SU-DHL-6 (cell line): ENCODE data around the gene APOBEC4.

Source experiments
- H2AFZ ChIP-seq: fragments of 200-600 bp; sonication (generic); 2 replicates; pipeline ENCODE4 v1.6.1; 2014; ENCODE audit warnings: low read depth, mild to moderate bottlenecking, moderate library complexity, mixed read lengths, antibody characterized with exemption, low read length; ENCODE audit not compliant: severe bottlenecking
- H3F3A ChIP-seq: fragments of 200-600 bp; shearing (Covaris generic); 2 replicates; pipeline ENCODE4 v1.6.0; 2016; ENCODE audit warnings: antibody characterized with exemption, mild to moderate bottlenecking; ENCODE audit not compliant: insufficient read depth
- H3K27ac ChIP-seq: fragments of 200-600 bp; sonication (generic); 2 replicates; pipeline ENCODE4 v1.5.1; 2016; ENCODE audit warnings: low read depth, mild to moderate bottlenecking, low read length, moderate library complexity, mixed read lengths
- H3K27me3 ChIP-seq: fragments of 200-600 bp; sonication (generic), shearing (Covaris generic); 2 replicates; pipeline ENCODE4 v1.6.0; 2014; ENCODE audit warnings: mild to moderate bottlenecking, low read length
- H3K36me3 ChIP-seq: fragments of 200-600 bp; sonication (generic); 2 replicates; pipeline ENCODE4 v1.6.1; 2014; ENCODE audit warnings: mild to moderate bottlenecking, low read length, mixed read lengths
- H3K4me2 ChIP-seq: fragments of 300-600, 200-600 bp; shearing (Covaris generic), sonication (generic); 2 replicates; pipeline ENCODE4 v1.6.0; 2014; ENCODE audit warnings: low read length, low read depth, mild to moderate bottlenecking; ENCODE audit not compliant: poor library complexity, severe bottlenecking
- H3K4me3 ChIP-seq: fragments of 200-600 bp; sonication (generic); 2 replicates; pipeline ENCODE4 v1.5.1; 2014; ENCODE audit warnings: antibody characterized with exemption, low read length, mild to moderate bottlenecking, mixed read lengths; ENCODE audit not compliant: insufficient read depth, poor library complexity, severe bottlenecking
- H3K79me2 ChIP-seq: fragments of 200-600 bp; sonication (generic); 2 replicates; pipeline ENCODE4 v1.6.1; 2014; ENCODE audit warnings: mild to moderate bottlenecking, low read length, moderate library complexity; ENCODE audit not compliant: insufficient read depth
- H3K9ac ChIP-seq: fragments of 200-600 bp; sonication (generic); 2 replicates; pipeline ENCODE4 v1.7.0; 2014; ENCODE audit warnings: mild to moderate bottlenecking, low read length
- H3K9me2 ChIP-seq: fragments of 200-600 bp; sonication (generic); replicated peaks from 2 replicates; pipeline ENCODE4 v1.6.1; 2014; ENCODE audit warnings: low read length; ENCODE audit not compliant: insufficient read depth
- H3K9me3 ChIP-seq: fragments of 200-600 bp; sonication (generic); 2 replicates; pipeline ENCODE4 v1.6.1; 2014; ENCODE audit warnings: low read length, mixed read lengths; ENCODE audit not compliant: insufficient read depth
- H4K20me1 ChIP-seq: fragments of 200-600 bp; sonication (generic); 2 replicates; pipeline ENCODE4 v1.6.1; 2014; ENCODE audit warnings: low read depth, mild to moderate bottlenecking, antibody characterized with exemption, low read length, moderate library complexity, mixed read lengths
- EZH2phosphoT487 ChIP-seq: fragments of 200-600 bp; sonication (generic), shearing (Covaris generic); conservative IDR thresholded peaks from 2 replicates; pipeline ENCODE4 v1.6.1; 2018; ENCODE audit warnings: mild to moderate bottlenecking, antibody characterized with exemption, low read length, moderate library complexity, mixed read lengths
- TF ChIP-seq, protein P1 (sequence below): fragments of 200-600 bp; sonication (generic); IDR thresholded peaks from one replicate; pipeline ENCODE4 v1.5.1; 2017; ENCODE audit warnings: antibody characterized with exemption, mild to moderate bottlenecking, low read length, moderate library complexity; ENCODE audit not compliant: insufficient read depth, poor library complexity, severe bottlenecking

Gene APOBEC4

DNA sequence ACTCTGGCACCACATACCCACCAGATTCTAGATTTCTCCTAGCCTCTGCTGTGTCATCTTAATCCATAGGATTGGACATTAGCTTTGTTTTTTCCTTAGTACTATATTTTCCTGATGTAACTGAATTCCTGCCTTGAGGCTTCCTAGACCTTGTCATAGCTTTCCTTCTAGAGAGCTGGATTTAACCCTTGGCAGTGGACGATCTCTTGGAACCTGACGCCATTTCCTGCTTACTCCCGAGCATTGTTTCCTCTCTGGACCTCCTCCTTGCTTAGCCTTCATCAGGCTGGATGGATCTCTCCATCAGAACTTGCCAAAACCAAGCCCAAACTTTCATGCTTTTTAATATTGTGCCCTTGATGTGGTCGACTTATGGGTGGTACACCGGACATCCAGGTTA lies 1.5 kb downstream of the APOBEC4 start:
- H3K27me3 ChIP-seq: no peaks in the 10 kb centered on the region
- H3K27ac ChIP-seq: no peak overlapping the region
- H3K36me3 ChIP-seq: no peaks in the 10 kb centered on the region
- no peaks in the 10 kb centered on the region for H3F3A ChIP-seq
- no peak overlapping the region for H2AFZ ChIP-seq
- no peaks in the 10 kb centered on the region for H3K9me3 ChIP-seq
- H4K20me1 ChIP-seq: no peaks in the 10 kb centered on the region
- no peaks in the 10 kb centered on the region for H3K9me2 ChIP-seq
- no peak for TF ChIP-seq EZH2phosphoT487
- TF ChIP-seq, protein P1, sequence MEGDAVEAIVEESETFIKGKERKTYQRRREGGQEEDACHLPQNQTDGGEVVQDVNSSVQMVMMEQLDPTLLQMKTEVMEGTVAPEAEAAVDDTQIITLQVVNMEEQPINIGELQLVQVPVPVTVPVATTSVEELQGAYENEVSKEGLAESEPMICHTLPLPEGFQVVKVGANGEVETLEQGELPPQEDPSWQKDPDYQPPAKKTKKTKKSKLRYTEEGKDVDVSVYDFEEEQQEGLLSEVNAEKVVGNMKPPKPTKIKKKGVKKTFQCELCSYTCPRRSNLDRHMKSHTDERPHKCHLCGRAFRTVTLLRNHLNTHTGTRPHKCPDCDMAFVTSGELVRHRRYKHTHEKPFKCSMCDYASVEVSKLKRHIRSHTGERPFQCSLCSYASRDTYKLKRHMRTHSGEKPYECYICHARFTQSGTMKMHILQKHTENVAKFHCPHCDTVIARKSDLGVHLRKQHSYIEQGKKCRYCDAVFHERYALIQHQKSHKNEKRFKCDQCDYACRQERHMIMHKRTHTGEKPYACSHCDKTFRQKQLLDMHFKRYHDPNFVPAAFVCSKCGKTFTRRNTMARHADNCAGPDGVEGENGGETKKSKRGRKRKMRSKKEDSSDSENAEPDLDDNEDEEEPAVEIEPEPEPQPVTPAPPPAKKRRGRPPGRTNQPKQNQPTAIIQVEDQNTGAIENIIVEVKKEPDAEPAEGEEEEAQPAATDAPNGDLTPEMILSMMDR: no peak
- no peak overlapping the region for H3K4me2 ChIP-seq
- no peak overlapping the region for H3K4me3 ChIP-seq
- H3K9ac ChIP-seq: no peak overlapping the region
- H3K79me2 ChIP-seq: no peaks in the 10 kb centered on the region

GRCh38 chr1:183648042-183648441 lies 5.1 kb downstream of the APOBEC4 start:
- Histone ChIP-seq H3F3A (no peaks in the 10 kb centered on the region), H2AFZ (no peak overlapping the region), H3K9ac (no peak overlapping the region), H3K36me3 (no peaks in the 10 kb centered on the region), H3K4me2 (no peak overlapping the region), H3K27ac (no peak overlapping the region), H4K20me1 (no peaks in the 10 kb centered on the region), H3K79me2 (no peaks in the 10 kb centered on the region), H3K4me3 (no peak overlapping the region), H3K9me3 (no peaks in the 10 kb centered on the region), H3K9me2 (no peaks in the 10 kb centered on the region), H3K27me3 (no peaks in the 10 kb centered on the region)
- TF ChIP-seq, protein P1: no peak
- no peak for TF ChIP-seq EZH2phosphoT487

DNA sequence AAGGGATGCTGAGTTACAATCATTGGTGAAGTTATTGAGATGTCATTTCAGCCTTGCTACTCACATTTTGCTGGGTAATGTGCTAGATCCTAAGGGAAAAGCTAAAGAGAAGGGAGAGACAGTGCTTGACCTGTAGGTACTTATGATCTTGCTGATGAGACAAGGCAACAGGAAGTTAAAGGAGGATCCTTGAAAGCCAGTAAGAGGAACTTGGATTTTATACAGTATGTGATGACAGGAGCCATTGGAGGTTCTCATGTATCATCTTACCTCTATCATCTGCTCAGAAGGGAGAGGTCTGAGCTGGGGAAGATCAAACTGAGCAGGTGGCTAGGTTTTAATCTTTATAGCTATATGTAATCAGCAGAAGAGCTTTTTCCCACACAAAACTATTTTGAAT lies 6.3 kb downstream of the APOBEC4 start:
- Histone ChIP-seq H3K27ac (no peak overlapping the region), H3K4me3 (no peak overlapping the region), H2AFZ (no peak overlapping the region), H3K36me3 (no peaks in the 10 kb centered on the region), H3K9ac (no peak overlapping the region), H3K4me2 (no peak overlapping the region), H3K9me3 (no peaks in the 10 kb centered on the region), H4K20me1 (no peaks in the 10 kb centered on the region), H3K9me2 (no peaks in the 10 kb centered on the region), H3F3A (no peaks in the 10 kb centered on the region), H3K79me2 (no peaks in the 10 kb centered on the region), H3K27me3 (no peaks in the 10 kb centered on the region)
- TF ChIP-seq, protein P1: no peak
- TF ChIP-seq EZH2phosphoT487: no peak

GRCh38 chr1:183645531-183645930 lies 7.6 kb downstream of the APOBEC4 start:
- Histone ChIP-seq H3F3A (no peaks in the 10 kb centered on the region), H3K27ac (no peak overlapping the region), H3K4me2 (no peak overlapping the region), H3K9me2 (no peaks in the 10 kb centered on the region), H3K4me3 (no peak overlapping the region), H4K20me1 (no peaks in the 10 kb centered on the region), H3K27me3 (no peaks in the 10 kb centered on the region), H2AFZ (no peak overlapping the region), H3K9me3 (no peaks in the 10 kb centered on the region), H3K36me3 (no peaks in the 10 kb centered on the region), H3K79me2 (no peaks in the 10 kb centered on the region), H3K9ac (no peak overlapping the region)
- TF ChIP-seq EZH2phosphoT487: no peak
- TF ChIP-seq, protein P1: no peak
